GM19023 (cell line): ENCODE data around the gene STRADA.
A peak's percentile ranks its signal among the peaks of the same experiment; 100 is the strongest.

Experiments used
- ATAC-seq: cut with Tn5 transposase; IDR thresholded peaks from one replicate; pipeline ENCODE4 v1.9.1; 2021; ENCODE audit warnings: mild to moderate bottlenecking, moderate library complexity; ENCODE audit not compliant: unreplicated experiment

STRADA gene

GRCh38 chr17:63701868-63702720 is 39.5 kb downstream of the STRADA start:
- ATAC-seq, result no peak

GRCh38 chr17:63701456-63701820 is 40.2 kb downstream of the STRADA start:
- no peak for ATAC-seq

- ATAC-seq, result no peak
Observed at GRCh38 chr17:63700528-63701455, 40.8 kb downstream of the STRADA start.

DNA sequence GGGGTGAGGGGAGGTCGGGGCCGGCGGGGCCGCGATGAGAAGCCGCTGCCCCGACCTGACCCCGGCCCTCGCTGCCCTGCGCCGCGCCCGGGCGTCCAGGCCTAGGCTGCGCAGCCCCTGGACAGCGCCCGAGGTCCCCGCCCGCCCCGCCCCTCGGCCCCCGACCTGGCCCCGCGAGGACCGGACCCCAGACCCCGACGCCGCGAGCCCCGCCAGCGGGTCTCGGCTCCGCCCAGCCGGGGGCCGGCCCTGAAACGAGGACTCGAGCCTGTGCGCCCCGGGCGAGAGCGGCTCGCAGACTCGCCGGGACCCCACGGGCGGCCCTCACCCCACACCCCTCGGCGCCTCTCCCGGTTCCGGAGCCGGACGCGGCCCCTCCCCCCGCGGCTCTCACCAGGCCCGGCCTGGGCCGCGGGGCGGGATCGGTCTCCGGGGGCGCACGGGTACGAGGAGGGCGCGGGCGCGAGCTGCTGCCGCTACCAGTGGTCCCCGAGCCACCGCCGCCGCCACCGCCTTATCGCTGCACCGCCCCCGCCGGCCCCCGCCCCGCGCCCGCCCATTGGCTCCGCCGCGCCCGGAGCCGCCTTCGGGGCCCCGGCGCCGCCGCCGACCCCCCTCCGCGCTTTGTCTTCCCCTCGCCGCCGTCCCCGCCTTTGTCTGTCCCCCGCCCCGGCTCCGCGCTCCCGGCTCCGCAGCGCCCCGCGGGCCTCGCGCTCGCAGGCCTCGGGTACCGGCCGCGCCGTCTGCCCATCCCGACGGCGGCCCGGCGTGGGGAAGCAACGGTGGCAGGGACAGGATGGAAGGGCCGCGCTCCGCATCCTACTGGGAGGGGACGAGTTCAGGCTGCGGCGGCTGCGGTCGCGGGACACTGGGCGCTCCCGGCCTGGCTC is 41.7 kb downstream of the STRADA start, which contains the start of gene LIMD2:
TSS of gene LIMD2 (minus strand) at position 488 of the 890 bp plus-strand sequence. CDS start 827 bp downstream, outside the sequence.
- peak; percentile 15 for ATAC-seq

DNA sequence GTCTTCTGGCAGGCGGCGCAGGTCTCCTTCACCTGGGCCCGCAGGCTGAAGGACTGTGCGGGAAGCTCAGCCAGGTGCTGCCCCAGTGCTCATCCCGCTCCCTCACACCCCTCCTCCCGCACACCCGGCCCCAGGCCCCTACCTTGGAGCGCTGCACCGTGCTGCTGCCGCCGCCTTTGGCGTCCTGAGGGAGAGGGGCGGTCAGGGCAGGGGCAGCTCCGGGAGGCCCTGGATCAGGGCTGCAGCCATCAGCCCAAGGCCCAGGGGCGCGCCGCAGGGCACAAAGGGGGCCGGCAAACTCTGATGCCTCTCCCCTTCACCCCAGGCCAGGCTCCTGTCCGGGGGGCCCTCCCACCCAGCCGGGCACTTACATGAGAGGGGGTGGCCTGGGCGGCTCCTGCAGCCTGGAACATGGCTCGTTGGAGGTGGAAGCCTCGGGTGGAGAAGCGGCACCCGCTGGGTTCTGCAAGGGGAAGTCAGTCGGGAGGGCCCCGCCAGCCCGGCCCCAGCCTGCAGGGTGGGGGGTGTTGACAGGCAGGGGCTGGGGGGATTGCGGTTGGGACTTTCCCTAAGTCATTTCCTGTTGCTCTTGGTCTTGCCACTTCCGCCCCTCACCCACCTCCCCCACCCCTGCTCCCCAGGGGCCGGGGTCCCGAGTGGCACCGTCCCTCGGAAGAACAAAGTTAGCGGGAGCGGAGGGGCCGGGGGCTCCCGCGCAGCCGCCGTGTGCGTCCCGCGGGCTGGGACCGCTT is 42.5 kb downstream of the STRADA start:
- peak; percentile 28 for ATAC-seq

DNA sequence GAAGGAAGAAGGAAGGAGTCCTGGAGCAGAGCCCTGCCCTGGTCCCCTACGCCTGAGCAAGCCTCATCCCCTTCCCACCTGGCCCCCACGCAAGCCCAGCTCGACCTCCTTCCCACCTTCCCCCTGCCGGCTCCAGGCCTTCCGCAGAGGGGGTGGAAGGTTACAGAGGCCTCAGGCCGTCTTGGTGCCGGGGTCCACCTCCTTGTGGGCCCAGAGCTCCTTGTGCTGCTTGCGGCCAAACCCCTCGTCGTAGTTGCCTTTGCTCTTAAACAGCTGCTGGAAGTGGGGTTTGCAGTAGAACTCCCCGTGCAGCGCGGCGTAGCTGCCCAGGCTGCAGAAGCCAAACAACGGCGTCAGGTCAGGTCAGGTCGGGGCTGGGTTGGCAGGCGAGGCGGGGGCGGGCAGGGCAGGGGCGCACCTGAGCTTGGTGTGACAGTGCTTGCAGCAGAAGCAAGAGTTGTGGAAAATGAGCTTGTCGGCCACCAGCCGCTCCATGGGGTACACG is 43.2 kb downstream of the STRADA start:
- ATAC-seq, result no peak

DNA sequence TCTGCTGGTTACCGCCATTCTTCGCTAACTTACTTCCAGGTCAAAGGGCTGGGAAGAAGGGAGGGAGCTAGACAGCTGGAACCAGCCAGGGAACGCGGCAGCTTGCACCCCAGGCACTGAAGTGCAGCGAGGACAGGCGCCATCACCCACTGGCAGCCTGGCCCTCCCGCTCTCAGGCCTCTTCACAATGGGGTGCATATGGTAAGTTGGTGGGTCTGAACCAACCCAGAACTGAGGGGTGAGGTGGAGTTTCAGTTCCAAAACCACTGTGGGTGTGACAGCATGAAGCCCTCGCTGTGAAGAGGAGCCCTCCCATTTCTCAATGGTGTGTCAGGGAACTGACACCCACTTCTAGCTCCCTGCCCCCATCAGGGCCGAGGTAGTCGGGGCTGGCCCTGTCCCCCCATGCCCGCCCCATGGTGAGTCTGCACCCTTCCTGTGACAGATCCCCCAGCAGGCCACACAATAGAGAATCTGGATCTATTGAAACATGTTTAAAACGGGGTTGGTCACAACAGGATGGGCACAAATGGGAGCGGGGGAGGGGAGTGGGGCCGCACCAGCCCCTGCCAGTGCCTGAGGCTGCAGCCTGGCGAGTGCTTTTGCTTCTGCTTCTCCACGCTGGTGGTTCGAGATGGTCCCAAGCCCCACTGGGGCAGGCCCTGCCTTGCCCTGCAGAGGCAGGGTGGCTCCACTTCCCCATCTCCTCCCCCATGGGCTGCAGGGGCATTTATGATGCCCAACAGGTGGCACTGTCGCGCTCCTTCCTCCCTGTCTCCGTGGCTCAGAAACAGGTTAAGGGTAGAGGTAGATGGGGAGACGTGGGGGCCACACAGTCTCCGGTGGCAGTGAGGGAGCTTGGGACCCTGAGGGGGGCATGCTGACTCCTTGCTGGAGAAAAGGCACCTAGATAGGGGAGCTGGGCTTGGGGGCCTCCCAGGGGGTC is 44.0 kb downstream of the STRADA start:
- ATAC-seq, result peak; percentile 17

GRCh38 chr17:63696381-63696961 is 45.1 kb downstream of the STRADA start:
- no peak for ATAC-seq

- ATAC-seq, result no peak
Observed at GRCh38 chr17:63695889-63696288, 45.7 kb downstream of the STRADA start.

GRCh38 chr17:63694950-63695773 is 46.4 kb downstream of the STRADA start:
- no peak for ATAC-seq

GRCh38 chr17:63694229-63694949 is 47.2 kb downstream of the STRADA start:
- ATAC-seq, result no peak

DNA sequence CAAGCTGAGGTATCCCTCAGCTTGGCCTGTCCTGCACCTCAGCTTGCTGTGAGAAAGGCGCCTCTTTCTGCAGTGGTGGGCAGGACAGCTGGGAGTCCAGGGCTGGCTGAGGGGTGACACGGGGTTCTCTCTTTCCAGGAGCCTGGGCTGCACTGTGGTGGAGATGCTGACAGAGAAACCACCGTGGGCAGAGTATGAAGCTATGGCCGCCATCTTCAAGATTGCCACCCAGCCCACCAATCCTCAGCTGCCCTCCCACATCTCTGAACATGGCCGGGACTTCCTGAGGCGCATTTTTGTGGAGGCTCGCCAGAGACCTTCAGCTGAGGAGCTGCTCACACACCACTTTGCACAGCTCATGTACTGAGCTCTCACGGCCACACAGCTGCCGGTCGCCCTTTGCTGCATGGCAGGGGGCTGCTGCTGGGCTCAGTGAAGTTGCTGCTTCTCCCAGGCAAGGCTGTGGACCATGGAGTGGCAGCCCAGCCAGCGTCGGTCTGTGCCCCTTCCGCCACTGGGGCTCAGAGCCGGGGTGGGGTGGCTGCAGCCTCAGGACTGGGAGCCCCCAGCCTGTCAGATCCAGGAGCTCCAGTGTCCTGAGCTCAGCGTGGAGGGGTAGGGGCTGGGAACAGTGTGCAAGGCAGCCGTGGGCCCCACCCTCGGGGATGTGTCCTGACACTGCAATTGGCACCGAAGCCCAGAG is 48.0 kb downstream of the STRADA start:
- ATAC-seq, result no peak

- ATAC-seq, result no peak
Observed at GRCh38 chr17:63692195-63692816, 49.3 kb downstream of the STRADA start.

- no peak for ATAC-seq
Observed at GRCh38 chr17:63689479-63689878, 52.1 kb downstream of the STRADA start.

DNA sequence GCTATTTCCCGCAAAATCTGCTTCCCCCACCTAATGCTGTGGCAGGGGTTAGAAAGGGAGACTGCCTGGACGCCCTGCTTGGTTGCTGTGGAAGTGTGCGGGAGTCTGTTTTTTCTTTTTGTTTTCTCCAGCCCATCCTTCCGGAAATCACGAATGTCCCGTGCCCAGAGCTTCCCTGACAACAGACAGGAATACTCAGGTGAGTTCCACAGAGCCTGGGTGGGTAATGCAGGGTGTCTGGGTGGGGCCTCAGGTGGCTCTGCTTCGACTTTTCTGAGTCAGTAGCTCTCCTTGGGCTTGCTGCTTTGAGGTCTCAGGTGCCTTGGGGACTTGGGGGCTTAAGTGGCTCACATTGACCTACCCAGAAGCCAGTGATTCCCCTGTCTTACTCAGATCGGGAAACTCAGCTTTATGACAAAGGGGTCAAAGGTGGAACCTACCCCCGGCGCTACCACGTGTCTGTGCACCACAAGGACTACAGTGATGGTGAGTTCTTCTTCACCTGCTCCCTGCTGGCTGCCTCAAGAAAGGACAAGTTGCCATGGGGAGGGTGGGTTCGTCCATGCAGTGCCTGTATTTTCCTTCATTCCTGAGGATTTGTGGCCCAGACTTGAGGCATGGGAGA is 53.1 kb downstream of the STRADA start:
- no peak for ATAC-seq
